ENCODE results near the gene OR10A5.
"Not testable (repeated sequence)": the region's sequence is repeated elsewhere in the genome, so short reads cannot be mapped to it uniquely, and the experiment has no call there.

OR10A5 gene

DNA sequence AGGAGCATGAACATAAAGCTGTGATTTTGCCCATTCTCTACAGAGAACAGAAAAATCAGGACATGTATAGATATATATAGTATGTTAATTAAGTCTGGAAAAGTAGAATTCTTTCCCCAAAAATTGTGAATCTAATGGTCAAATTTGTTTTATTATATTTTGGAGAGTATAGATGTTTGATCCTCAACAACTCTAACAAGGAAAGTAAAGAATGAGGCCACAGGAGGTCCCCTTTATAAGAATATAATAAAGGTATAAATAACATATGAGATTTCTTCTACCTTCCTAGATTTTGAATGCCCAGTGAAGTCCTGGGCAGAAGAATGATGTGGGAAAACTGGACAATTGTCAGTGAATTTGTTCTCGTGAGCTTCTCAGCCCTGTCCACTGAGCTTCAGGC lies 30.8 kb downstream of the OR10A5 start, which contains the start of gene OR10A4:
Gene OR10A4 (plus strand): TSS at position 301 of the 400 bp plus-strand sequence. CDS start 23 bp downstream, at position 324.
- DNase-seq (ENCODE audit: low read depth): no peak

DNA sequence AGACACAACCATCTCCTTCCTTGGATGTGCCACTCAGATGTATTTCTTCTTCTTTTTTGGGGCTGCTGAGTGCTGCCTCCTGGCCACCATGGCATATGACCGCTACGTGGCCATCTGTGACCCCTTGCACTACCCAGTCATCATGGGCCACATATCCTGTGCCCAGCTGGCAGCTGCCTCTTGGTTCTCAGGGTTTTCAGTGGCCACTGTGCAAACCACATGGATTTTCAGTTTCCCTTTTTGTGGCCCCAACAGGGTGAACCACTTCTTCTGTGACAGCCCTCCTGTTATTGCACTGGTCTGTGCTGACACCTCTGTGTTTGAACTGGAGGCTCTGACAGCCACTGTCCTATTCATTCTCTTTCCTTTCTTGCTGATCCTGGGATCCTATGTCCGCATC lies 31.4 kb downstream of the OR10A5 start:
- DNase-seq (ENCODE audit: low read depth): no peak

DNA sequence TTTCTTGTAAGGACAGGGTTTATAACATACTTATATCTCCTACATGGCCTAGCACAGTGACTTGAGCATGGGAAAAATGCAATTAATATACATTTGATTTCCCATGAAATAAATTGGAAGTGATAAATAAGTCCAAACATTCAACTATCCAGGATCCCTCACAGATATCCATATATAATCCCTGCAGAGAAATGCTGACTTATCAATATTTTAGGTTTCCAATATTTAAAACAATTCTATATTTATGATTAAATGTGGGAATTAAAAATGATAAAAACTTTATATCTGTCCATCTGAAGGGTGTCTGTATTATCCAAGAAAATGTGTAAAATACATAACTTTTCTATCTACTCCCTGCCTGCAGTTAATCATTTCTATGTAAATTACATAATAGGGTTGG lies 37.3 kb downstream of the OR10A5 start:
- DNase-seq (ENCODE audit: low read depth): no peak

DNA sequence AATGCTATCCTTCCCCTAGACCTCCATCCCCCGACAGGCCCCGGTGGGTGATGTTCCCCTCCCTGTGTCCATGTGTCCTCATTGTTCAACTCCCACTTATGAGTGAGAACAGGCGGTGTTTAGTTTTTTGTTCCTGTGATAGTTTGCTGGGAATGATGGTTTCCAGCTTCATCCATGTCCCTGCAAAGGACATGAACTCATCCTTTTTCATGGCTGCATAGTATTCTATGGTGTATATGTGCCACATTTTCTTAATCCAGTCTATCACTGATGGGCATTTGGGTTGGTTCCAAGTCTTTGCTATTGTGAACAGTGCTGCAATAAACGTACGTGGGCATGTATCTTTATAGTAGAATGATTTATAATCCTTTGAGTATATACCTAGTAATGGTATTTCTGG lies 42.2 kb downstream of the OR10A5 start:
- DNase-seq (ENCODE audit: low read depth): not testable (repeated sequence)

DNA sequence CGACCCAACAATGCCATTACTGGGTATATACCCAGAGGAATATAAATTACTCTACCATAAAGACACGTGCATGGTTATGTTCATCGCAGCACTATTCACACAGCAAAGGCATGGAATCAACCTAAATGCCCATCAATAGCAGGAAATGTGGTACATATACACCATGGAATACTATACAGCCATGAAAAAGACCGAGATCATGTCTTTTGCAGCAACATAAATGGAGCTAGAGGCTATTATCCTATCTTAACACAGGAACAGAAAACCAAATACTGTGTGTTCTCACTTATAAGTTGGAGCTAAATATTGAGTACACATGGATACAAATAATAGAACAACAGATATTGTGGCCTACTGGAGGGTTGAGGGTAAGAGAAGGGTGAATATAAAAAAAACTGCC lies 43.3 kb downstream of the OR10A5 start:
- no peak for DNase-seq (ENCODE audit: low read depth)

DNA sequence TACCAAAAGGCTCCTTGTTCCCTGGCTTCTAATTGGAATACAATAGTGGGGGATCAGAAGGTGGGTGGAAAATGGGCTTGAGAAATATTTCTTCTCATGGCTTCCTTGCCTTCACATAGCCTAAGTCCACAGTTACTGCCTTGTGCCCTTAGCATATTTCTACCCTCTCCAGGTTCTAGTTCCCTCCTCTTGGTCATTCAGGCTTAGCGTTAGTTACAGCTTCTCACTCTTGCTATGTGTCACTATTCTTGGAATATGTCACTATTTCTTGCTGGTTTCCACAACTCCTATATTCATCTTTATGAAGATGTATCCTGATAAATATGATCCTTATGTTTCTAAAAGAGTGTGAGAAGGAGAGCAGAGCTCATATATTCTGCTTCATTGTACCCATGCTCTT lies 44.4 kb downstream of the OR10A5 start:
- no peak for DNase-seq (ENCODE audit: low read depth)

DNA sequence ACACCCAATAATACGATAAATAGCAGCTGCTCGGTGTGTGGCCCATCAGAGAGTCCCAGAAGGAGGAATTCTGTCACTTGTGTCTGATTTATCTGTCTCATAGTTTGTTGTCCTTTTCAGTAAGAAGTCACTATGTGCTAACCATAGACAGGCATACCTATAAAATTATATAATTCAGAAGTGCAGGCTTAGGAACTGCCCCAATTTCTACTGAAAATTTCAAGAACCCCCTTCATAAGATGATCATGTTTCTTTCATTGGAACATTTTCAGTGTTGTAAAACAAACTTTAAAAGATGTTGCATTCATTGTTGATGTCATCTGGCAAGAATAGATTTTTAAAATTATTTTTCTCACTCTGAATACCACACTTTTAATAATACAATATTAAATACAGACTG lies 46.9 kb downstream of the OR10A5 start, which contains the start of gene OR2D2:
Gene OR2D2 (minus strand): TSS at position 101 of the 400 bp plus-strand sequence. CDS start 0 bp downstream, at position 101.
- no peak for DNase-seq (ENCODE audit: low read depth)

DNA sequence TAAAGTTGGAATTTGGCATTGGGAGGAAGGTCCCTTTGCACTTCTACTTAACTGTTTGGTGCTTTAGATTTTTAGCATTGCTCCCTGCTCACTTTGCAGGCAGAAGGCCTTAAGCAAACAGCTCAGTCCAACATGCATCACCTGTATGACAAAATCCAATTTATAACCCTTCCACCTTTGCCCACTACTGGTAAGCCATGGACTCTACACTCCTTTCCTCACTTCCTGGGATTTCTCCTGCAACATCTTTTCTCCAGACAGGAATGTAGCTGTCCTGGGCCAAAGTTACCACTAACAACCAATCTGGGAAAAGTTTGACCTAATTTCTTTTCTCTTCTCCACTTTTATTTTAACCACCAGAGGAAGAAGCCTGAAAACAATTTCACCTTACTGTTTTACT lies 48.6 kb downstream of the OR10A5 start:
- DNase-seq (ENCODE audit: low read depth): no peak

DNA sequence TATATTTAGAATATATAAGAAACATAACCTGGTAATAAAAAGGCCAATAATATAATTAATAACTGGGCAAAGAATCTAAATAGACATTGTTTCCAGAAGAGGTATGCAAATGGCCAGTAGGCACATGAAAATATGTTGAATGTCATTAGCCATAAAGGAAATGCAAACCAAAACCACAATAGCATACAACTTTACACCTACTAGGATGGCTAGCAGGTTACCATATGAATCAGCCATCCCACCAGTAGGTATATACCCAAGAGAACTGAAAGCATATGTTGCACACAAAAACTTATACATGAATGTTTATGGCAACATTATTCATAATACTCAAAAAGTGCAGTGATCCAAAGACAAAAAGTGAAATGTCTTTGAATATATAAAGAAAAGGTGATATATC lies 49.5 kb downstream of the OR10A5 start:
- no peak for DNase-seq (ENCODE audit: low read depth)
